Ovary (tissue), 3 donors: Measurements from ENCODE around the gene SLC27A2.

Experiments used
- CTCF ChIP-seq, 3 donors: fragments of 450-650 bp in 2 of 3; fragments of 200-600 bp in 1 of 3; IDR thresholded peaks; one replicate each; pipeline versions ENCODE4 v1.5.1 to v1.8.0; 2016 to 2022; ENCODE audit warnings: antibody characterized with exemption in 3 of 3, mild to moderate bottlenecking in 1 of 3
- EP300 ChIP-seq: sonication (generic); formaldehyde crosslinking; IDR thresholded peaks from one replicate; pipeline ENCODE4 v1.6.1; 2017; ENCODE audit warnings: antibody characterized with exemption
- POLR2A ChIP-seq: fragments of 450-650 bp; IDR thresholded peaks from one replicate; pipeline ENCODE4 v1.6.1; 2017; ENCODE audit warnings: antibody characterized with exemption, mild to moderate bottlenecking, moderate library complexity
- donor health status: DM: no; HTN: no; CAD: no.

GRCh38 chr15:50137330-50137761, 44.6 kb upstream of the SLC27A2 start:
- no peak for TF ChIP-seq CTCF (IDR thresholded peaks at IDR 0.05)
- no peak for TF ChIP-seq POLR2A
- TF ChIP-seq EP300: no peak
